Esophagus muscularis mucosa (tissue), 4 donors: ENCODE measurements around the gene ARHGEF12. TPM values are rescaled to one million over a fixed set of nuclear protein-coding genes. Genes with fewer than 3 reads are reported as not detected.

Source experiments
- DNase-seq: peaks from one replicate; pipeline ENCODE4 v3.0.0-alpha.2; 2017; ENCODE audit errors: extremely low spot score
- H3K27ac ChIP-seq, 4 donors: fragments of 200-600 bp; sonication (generic); replicated peaks in 1 of 4; 1 replicate in 3 of 4; 2 replicates in 1 of 4; pipeline ENCODE4 v1.5.1; 2016 to 2019; ENCODE audit warnings: mild to moderate bottlenecking in 1 of 4
- H3K27me3 ChIP-seq, 4 donors: fragments of 200-600 bp; sonication (generic); one replicate each; pipeline versions ENCODE4 v1.5.1 to v1.6.0; 2016 to 2019
- H3K36me3 ChIP-seq, 4 donors: fragments of 200-600 bp; sonication (generic); one replicate each; pipeline ENCODE4 v1.5.1; 2016 to 2019
- H3K4me1 ChIP-seq, 4 donors: fragments of 200-600 bp; sonication (generic); one replicate each; pipeline ENCODE4 v1.5.1; 2016 to 2019
- H3K4me3 ChIP-seq, 4 donors: fragments of 200-600 bp; sonication (generic); 1 replicate in 2 of 4; 2 replicates in 2 of 4; pipeline ENCODE4 v1.5.1; 2016 to 2019; ENCODE audit warnings: mild to moderate bottlenecking in 4 of 4, moderate library complexity in 1 of 4
- H3K9me3 ChIP-seq, 4 donors: fragments of 200-600 bp; sonication (generic); 1 replicate in 3 of 4; 2 replicates in 1 of 4; pipeline ENCODE4 v1.5.1; 2016 to 2019
- CTCF ChIP-seq, 3 experiments: fragments of 200-600 bp in 2 of 3; fragments of 450-650 bp in 1 of 3; sonication (generic) in 2 of 3; IDR thresholded peaks; one replicate each; pipeline ENCODE4 v1.5.1; 2017 to 2019; ENCODE audit warnings: antibody characterized with exemption in 3 of 3, mild to moderate bottlenecking in 2 of 3, moderate library complexity in 1 of 3
- EP300 ChIP-seq: sonication (generic); formaldehyde crosslinking; IDR thresholded peaks from one replicate; pipeline ENCODE4 v1.6.1; 2017; ENCODE audit warnings: antibody characterized with exemption
- POLR2A ChIP-seq: fragments of 450-650 bp; IDR thresholded peaks from one replicate; pipeline ENCODE4 v1.6.1; 2017; ENCODE audit warnings: antibody characterized with exemption, moderate library complexity, mild to moderate bottlenecking, low read depth
- POLR2AphosphoS5 ChIP-seq, 2 donors: sonication (generic); formaldehyde crosslinking; IDR thresholded peaks; one replicate each; pipeline ENCODE4 v1.6.1; 2017; ENCODE audit warnings: antibody characterized with exemption in 2 of 2
- WGBS: methylation state at CpG from one replicate; pipeline ENCODE4 v1.1.5; 2018; 5-methylcytosine and 5-hydroxymethylcytosine counted together
- intact Hi-C: fragments of 100-400 bp; cut with DNase I; formaldehyde crosslinking; loops from one replicate; pipeline ENCODE4 v1.15.1; 2023
- total RNA-seq, 4 donors: library from RNA; depleted of rRNA; stranded (reverse); fragments of >200 nt; gene quantifications; one replicate each; pipeline versions ENCODE4 v1.1.0 to v1.2.1, GENCODE V29; 2016

The ARHGEF12 gene
- total RNA-seq, 4 donors from 2014 or later, result 89.1 to 118 (median 106) TPM

GRCh38 chr11:120318906-120319305, 17.3 kb upstream of the ARHGEF12 start:
- 72% methylated on average over 4 of the region's 4 CpGs for WGBS
- H3K27ac ChIP-seq, result no peak overlapping the region
- DNase-seq, result peak; percentile 47
- H3K9me3 ChIP-seq, result no peaks in the 10 kb centered on the region
- intact Hi-C loops, result no loop called here
- TF ChIP-seq EP300, result no peak
- TF ChIP-seq CTCF (IDR thresholded peaks at IDR 0.05), result no peak
- no peak for TF ChIP-seq POLR2A
- peaks cover 15 to 20% (median 18%) of the 10 kb centered on the region in 4 donors for H3K4me1 ChIP-seq
- H3K4me3 ChIP-seq, result no peak overlapping the region
- H3K36me3 ChIP-seq, result no peaks in the 10 kb centered on the region
- H3K27me3 ChIP-seq, result no peaks in the 10 kb centered on the region

GRCh38 chr11:120324932-120325810, 11.0 kb upstream of the ARHGEF12 start, which contains the start of gene TLCD5:
TSS of gene TLCD5 (plus strand) at chr11:120325299. CDS start at chr11:120327442, 2,143 bp downstream.
- peak within 1 kb of the TSS; percentile 91 to 98 (median 92) for H3K27ac ChIP-seq
- WGBS, result 3% methylated on average over 9 of the region's 84 CpGs
- no peaks in the 10 kb centered on the region for H3K9me3 ChIP-seq
- H3K36me3 ChIP-seq, result peaks cover 0 to 10% (median 5%) of the 10 kb centered on the region in 4 donors
- TF ChIP-seq POLR2A, result peak; percentile 19
- peak in 1 of 2 donors; percentile 65 for TF ChIP-seq POLR2AphosphoS5 (IDR thresholded peaks at IDR 0.05)
- peak in 2 of 3 experiments; percentile 11 to 14 for TF ChIP-seq CTCF (IDR thresholded peaks at IDR 0.05)
- TF ChIP-seq EP300, result no peak
- H3K4me1 ChIP-seq, result peaks cover 20 to 32% (median 29%) of the 10 kb centered on the region in 4 donors
- no peak for DNase-seq
- no peaks in the 10 kb centered on the region for H3K27me3 ChIP-seq
- intact Hi-C loops, result no loop called here
- H3K4me3 ChIP-seq, result peak within 1 kb of the TSS; percentile 70 to 91 (median 76)

GRCh38 chr11:120326228-120326627, 10.0 kb upstream of the ARHGEF12 start:
- H3K27ac ChIP-seq, result peak overlapping the region; percentile 91 to 98 (median 92)
- peak overlapping the region; percentile 70 to 91 (median 76) for H3K4me3 ChIP-seq
- peaks cover 28 to 34% (median 31%) of the 10 kb centered on the region in 4 donors for H3K4me1 ChIP-seq
- peaks cover 0 to 18% (median 10%) of the 10 kb centered on the region in 4 donors for H3K36me3 ChIP-seq
- TF ChIP-seq POLR2A (no peak), POLR2AphosphoS5 (IDR thresholded peaks at IDR 0.05) (peak in 1 of 2 donors; percentile 11)
- 68% methylated on average over 3 of the region's 3 CpGs for WGBS
- H3K27me3 ChIP-seq, result no peaks in the 10 kb centered on the region
- intact Hi-C loops, result no loop called here
- DNase-seq, result no peak
- no peaks in the 10 kb centered on the region for H3K9me3 ChIP-seq

GRCh38 chr11:120326845-120327281, 9.3 kb upstream of the ARHGEF12 start:
- H3K4me3 ChIP-seq, result no peak overlapping the region
- intact Hi-C loops, result no loop called here
- no peak for DNase-seq
- H3K27me3 ChIP-seq, result no peaks in the 10 kb centered on the region
- peak overlapping the region; percentile 91 to 98 (median 92) for H3K27ac ChIP-seq
- no peak for TF ChIP-seq CTCF (IDR thresholded peaks at IDR 0.05)
- no peak for TF ChIP-seq EP300
- TF ChIP-seq POLR2AphosphoS5 (IDR thresholded peaks at IDR 0.05), result no peak
- no peak for TF ChIP-seq POLR2A
- peaks cover 35 to 40% (median 38%) of the 10 kb centered on the region in 4 donors for H3K4me1 ChIP-seq
- peaks cover 0 to 20% (median 10%) of the 10 kb centered on the region in 4 donors for H3K36me3 ChIP-seq
- no peaks in the 10 kb centered on the region for H3K9me3 ChIP-seq
- WGBS, result 53% methylated on average over 4 of the region's 4 CpGs

GRCh38 chr11:120327311-120327710, 8.9 kb upstream of the ARHGEF12 start:
- WGBS, result 95% methylated on average over 4 of the region's 4 CpGs
- Histone ChIP-seq H3K27ac (peak overlapping the region in 2 of 4 donors; percentile 91 to 98), H3K36me3 (peaks cover 0 to 20% (median 10%) of the 10 kb centered on the region in 4 donors), H3K27me3 (no peaks in the 10 kb centered on the region), H3K4me3 (no peak overlapping the region), H3K9me3 (no peaks in the 10 kb centered on the region), H3K4me1 (peaks cover 39 to 45% (median 42%) of the 10 kb centered on the region in 4 donors)
- TF ChIP-seq CTCF (IDR thresholded peaks at IDR 0.05), result no peak
- TF ChIP-seq EP300, result no peak
- no peak for TF ChIP-seq POLR2A
- no peak for TF ChIP-seq POLR2AphosphoS5 (IDR thresholded peaks at IDR 0.05)
- no peak for DNase-seq
- intact Hi-C loops, result no loop called here
